HG03439 (cell line): ENCODE results near the gene RTN1.

Experiments used
- ATAC-seq: cut with Tn5 transposase; IDR thresholded peaks from one replicate; pipeline ENCODE4 v1.9.1; 2021; ENCODE audit warnings: mild to moderate bottlenecking, moderate library complexity; ENCODE audit not compliant: unreplicated experiment

RTN1 gene

DNA sequence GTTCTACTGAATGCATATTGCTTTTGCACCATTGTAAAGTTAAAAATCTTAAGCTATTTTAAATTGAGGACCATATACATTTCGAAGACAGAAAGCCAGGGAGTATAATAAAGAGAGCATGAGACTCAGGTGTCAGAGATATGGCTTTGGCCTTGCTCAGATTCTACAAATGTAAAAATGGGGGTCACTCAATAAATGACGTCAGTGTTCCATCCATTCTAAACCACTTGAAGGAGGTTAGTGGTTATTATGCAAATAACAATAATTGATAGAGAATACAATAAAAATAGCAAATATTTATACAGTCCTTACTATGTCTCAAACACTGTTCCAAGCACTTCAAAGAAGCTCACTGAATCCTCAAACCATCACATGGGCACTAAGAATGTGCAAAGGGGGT, 20.1 kb downstream of the RTN1 start:
- no peak for ATAC-seq

DNA sequence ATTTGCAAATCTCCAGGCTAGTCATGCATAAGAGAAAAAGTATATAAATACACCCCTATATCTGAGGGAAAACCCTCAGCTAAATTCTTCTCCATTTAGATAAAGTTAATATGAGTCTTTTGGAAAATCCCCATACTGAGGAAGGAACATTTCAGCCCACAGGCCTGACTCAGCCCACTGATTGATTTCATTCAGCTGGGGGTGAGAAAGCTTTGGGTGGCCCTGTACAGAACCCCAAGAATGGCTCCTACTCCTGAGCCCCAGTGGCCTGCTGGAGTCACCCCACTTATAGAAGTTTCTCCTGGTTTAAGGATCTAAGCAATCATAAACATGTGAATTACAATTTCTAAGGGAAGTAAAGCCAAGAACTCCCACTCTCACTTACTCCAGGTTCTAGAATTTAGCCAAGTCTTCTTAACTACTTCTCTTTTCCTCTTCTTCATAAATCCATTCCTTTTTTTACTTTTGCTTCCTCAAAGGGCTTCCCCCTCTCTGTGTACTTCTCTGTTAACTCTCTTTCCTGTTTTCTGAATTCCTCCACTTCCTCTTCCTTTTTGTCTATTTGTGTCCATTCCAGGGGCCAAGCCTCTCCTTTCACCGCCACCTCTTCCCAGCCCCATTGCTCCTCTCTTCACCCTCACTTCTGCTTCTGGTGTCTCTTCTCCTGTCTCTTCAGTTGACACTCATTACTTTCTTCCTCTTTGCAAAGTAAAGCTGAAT, 21.0 kb downstream of the RTN1 start:
- no peak for ATAC-seq

DNA sequence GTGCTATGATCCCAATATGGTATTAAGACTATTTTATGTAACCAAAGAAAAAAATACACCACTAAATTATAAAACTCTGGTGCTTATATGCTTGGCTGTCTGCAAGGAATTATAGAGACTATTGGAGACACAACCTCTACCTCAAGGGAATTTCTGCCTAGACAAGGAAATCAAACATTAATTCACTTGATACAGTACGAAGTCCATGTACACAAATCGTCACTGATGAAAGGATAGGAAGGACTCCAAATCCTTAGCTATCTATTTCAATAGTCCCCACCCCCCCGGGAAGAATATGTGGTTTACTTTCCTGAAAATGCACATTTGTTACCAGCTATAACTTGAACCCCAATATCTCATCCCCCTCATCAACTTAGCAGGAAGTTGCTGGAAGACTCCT, 21.9 kb downstream of the RTN1 start:
- no peak for ATAC-seq

DNA sequence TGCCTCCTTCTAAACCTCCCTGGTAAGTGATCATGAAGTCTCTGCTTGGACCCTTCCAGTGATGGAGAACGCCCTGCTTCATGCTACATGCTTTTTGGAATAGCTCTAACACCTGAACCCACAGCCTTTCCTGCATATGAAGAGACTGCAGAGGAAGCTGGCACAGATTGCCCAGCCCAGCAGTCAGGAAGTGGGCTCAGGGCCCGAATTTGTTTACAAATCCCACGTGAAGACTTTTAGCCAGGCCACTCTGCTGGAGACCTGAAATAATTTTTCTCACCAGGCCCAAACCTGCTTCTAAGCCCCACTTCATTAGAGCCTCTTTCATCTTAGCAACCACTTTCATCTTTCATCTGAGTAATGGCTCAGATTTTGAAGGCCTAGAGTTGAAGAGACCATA, 22.9 kb downstream of the RTN1 start:
- no peak for ATAC-seq

DNA sequence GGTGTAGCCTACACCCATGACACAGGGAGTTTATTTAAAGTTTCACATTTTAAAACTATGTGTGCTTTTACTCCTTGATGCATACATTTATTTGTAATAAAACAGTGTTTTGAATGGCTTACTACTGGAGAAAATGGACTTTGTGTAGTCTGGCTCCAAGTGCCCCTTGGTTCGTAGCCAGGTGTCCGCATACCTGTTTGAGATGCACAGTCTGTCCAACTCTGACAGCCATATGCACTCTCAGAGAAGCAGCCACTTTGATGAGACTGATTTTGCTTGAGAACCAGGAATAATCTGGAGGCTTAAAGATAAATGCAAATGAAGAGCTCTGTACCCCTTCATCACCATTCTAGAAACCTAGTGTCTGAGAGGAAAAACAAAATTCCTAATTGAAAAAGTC, 24.0 kb downstream of the RTN1 start:
- no peak for ATAC-seq

DNA sequence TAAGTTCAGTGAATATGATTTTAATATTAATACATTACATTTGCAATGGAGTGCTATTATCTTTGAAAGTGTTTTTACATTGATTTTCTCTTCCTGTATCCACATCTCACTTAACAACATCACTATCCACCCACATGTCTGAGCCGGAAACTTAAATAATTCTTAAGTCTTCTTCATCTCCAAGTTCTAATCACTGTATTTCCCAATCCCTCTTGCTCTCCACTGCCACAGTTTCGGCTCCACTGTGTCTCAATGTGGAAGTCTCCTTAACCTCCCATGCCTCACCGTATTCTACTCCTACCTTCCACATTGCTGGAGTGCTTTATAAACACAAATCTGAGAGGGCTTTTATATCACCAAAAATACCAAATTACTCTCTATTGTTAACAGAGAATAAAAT, 25.3 kb downstream of the RTN1 start:
- no peak for ATAC-seq

DNA sequence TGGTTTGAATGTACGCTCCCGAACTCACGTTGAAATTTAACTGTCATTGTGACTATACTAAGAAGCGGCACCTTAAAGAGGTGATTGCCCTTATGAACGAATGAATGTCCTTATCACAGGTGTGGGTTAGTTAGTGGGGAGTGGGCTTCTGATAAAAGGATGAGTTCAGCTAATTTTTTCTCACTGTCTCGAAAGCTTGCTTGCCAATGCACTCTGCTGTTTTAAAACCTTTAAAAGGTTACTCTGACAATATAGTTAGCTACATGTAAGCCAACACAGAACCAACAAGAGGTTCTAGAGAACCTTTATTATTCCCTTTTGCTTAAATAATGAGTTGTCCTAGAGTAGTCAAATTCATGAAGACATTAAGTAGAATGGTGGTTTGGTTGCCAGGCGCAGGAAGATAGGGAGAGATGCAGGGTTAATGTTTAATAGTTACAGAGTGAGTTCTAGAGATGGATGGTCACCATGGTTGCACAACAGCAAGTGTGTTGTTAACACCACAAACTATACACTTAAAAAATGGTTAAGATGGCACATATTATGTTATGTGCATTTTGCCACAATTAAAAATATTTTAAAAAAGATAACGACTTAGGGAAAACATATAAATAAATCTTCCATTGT, 26.3 kb downstream of the RTN1 start:
- ATAC-seq, result no peak

DNA sequence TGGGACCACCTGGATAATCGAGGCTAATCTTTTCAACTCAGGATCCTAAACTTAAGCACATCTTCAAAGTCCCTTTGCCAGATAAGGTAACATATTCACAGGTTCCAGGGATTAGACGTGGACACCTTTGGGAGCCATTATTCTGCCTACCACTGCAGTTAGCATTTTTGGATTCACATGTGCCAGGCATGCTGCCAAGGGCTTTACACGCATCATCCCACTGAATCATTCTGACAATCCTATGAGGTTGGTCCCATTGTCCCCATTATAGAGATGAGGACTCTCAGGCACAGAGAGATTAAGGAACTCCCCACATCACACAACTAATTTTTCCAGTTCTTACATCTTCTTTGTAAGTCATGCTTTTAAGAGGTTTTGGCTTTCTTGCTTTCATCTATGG, 34.5 kb downstream of the RTN1 start:
- no peak for ATAC-seq

DNA sequence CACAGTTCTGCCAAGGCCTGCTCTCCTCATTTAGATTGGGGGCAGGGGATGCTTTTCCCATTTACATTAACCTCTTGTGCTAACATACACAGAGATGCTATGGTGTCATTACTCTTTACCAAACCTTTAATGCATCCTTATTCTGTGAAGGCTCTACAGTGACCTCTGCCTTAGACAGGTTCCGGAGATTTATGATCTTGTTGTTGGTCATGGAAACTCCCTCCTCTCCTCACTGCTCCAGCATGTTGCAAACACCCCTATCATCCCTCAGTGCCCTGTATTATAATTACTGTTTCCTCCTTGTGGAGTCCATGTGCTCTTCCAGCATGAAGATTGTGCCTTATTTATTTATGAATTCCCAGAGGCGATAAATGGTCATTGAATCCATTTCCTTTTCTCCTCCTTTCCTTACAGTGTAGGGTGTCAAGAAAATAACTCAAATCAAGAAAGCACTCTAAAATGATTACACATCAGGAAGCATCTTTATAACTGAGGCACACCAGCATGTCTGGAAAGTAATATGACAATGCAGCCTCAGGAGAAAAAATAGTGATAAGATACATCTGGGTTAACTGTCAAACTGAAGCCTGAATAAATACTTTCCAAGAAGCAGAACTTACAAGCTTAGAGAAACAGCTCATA, 37.8 kb downstream of the RTN1 start:
- ATAC-seq, result no peak

DNA sequence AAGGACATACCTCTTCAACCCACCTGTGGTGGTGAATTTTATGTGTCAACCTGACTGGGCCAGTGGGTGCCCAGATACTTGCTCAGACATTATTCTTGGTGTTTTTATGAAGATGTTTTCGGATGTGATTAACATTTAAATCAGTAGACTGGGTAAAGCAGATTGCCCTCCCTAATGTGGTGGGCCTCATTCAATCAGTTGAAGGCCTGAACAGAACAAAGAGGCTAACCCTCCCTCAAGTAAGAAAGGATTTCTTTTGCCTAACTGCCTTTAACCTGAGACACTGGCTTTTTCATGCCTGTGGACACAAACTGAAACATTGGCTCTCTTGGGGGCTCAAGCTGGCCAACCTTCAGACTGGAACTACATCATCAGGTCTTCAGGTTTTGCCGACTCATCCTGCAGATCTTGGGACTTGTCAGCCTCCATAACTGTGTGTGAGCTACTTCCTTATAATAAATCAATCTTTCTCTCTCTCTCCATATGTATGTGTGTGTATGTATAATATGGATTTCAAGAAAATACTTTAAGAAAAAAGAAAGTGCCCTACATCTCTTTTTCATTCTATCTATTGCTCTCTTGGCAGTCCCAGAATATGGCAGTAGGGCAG, 39.4 kb downstream of the RTN1 start:
- ATAC-seq, result no peak

DNA sequence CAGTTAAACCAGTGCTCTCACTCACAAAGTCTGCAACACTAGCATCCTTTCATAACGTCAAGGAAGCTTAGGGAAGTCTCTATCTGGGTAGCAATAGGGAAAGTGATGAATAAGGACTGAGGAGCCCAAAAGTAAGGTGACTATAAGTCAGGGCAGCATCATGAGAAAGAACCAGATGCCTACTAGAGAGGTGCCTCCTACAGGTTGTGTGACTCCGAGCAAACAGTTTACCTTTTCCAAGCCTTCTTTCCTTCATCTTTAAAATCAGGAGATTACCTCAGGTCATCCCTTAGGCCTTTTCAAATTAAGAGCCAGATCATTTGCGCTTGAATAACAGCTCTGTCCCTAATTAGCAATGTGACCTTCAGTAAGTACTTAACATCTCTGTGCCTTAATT, 40.2 kb downstream of the RTN1 start:
- ATAC-seq, result no peak

DNA sequence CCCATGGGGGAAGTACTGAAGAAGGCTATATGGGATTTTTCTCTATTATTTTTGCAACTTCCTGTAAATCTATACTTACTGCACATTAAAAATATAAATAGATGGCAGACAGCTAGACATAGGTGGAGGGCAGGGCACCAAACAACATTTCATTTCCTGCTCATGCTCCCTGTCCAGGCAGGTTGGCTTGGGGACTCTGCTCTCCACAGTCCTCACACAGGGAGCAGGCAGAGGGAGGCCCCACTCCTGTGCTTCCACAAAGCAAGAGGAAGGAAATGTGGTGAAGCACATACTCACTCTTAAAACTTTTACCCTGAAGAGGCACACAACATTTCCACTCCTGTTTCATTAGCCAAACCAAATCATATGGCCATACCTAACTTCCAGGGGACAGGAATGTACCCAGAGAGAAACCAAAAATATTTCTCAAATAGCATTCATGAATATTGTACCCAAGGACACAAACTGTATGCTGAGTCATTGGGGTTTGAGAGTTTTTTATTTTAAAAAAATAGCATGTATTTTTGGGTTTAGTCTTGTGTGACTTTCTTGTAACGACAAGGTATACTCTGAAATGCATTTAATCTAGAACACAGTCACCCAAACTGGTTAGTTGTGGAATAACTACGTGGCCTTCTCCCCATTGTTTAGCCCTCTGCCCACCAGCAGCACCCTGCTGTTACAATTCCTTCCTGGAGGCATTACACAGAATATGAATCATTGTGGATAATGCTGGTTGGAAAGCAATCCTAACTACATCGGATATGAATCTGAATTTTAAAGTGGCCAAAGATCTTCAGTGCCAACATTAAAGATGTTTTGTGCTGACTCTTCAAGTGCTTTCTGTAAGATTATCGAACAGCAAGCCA, 40.9 kb downstream of the RTN1 start:
- ATAC-seq, result no peak

DNA sequence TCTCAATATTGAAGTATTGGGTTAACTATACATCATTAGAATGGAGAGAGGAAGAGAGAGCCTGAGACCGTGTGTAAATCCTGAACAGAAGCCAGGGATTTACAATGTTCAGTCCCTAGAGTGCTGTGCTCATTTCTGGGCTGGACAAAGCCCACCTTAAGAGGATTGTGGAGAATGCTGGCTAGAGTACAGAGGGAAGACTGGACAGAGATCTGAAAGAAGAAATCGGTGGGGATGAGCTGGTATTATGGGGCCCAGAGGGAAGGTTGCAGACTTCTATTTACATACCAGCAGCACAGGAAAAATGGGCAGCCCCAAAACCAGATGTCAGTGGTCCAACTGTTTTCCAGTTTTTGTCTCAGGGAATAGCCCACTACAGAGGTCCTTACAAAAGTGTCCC, 42.3 kb downstream of the RTN1 start:
- no peak for ATAC-seq

DNA sequence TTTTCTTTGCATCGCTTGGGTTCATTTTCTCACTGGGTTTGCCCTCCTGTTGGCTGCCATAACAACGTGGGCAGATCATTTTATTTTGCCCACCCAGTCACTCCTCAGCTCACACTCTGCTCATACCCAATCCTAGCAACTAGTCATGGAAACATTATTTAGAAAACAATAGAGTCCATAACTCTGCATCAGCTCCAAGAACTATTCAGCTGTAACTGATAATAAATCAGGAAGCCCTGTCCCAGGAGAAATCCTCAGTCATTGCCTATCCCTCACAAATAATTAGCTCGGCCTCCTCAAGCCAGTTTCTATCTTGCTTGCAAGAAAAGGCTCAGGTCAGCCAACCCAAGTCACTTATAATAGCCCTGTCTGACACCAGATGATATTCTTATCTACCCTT, 43.2 kb downstream of the RTN1 start:
- no peak for ATAC-seq

DNA sequence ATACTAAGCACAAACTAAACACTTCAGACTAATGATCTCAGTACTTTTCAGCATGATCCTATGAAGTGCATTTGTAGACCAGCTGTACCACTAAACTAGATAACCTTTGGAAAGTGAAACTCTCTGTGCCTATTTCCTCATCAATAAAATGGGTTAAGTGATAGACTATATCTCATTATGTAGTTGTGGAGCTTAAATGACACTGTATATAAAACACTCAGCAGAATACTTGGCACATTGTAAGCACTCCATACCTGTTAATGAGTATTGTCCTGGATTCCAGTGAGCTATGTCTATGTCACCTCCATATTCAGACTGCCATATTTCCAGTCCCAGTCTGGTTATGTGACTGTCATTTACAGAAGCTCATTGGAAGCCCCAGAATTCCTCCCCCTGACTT, 44.4 kb downstream of the RTN1 start:
- ATAC-seq, result no peak

DNA sequence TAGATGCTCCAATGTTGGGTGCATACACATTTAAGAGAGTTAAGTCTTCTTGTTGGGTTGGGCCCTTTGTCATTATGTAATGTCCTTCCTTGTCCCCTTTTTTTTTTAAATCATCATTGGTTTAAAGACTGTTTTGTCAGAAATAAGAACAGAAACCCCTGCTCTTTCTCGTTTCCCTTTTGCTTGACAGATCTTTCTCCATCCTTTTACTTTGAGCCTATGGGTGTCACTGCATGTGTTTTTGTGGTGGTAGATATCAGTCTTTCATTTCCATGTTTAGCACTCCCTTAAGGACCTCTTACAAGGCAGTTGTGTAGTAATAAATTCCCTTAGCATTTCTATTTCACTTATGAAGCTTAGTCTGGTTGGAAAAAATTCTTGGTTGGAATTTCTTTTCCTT, 47.4 kb downstream of the RTN1 start:
- no peak for ATAC-seq

DNA sequence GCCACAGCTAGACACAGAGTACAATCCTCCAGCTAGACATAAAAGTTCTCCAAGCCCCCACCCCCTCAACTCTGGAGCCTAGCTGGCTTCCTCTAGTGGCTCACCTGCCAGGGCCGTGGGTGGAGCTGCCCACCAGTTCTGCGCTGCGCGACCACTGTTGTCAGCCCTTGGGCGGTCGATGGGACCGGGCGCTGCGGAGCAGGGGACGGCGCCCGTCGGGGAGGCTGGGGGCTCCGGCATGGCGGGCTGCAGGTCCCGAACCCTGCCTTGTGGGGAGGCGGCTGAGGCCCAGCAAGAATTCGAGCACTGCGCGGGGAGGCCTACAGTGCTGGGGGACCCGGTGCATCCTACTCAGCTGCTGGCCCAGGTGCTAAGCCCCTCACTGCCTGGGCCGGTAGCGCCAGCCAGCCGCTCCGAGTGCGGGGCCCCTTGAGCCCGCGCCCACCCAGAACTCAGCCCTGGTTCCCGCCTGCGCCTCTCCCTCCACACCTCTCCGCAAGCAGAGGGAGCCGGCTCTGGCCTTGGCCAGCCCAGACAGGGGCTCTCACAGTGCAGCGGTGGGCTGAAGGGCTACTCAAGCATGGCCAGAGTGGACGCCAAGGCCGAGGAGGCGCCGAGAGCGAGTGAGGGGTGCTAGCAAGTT, 51.0 kb downstream of the RTN1 start:
- no peak for ATAC-seq

DNA sequence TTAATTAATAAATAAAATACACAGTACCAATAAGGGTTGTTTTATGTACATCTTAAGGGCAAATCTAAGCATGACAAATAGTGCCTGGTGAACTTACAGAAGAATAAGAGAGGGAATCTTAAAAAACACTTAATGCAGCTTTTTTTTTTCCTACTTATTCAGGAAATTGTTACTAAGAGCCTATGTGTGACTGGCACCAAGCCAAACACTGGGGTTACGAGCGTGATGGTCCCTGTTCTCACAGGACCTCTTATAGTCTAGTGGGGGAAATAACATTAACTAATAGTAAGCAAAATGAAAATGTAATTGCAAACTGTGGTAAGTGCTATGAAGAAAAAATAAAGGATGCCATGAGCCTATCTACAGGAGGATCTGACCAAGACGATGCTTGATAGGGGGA, 53.6 kb downstream of the RTN1 start:
- ATAC-seq, result no peak

DNA sequence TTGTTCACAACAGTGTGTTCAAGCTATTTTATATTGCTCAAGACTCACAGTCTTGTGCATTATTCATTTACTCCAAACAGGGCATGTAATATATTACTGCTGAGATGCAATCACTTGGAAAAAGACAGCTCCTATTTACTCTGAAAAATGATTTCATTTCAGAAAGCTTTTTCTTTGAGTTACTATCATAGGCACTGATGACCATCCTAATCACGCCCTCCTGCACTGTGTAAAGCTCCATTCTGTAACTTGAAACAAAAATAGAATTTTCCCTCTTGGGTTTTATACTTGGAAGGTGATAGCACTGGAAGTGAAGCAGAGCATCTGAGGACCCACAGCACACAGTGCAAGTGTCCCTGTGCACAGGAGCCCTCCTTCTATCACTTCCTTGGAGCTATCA, 55.6 kb downstream of the RTN1 start:
- no peak for ATAC-seq

DNA sequence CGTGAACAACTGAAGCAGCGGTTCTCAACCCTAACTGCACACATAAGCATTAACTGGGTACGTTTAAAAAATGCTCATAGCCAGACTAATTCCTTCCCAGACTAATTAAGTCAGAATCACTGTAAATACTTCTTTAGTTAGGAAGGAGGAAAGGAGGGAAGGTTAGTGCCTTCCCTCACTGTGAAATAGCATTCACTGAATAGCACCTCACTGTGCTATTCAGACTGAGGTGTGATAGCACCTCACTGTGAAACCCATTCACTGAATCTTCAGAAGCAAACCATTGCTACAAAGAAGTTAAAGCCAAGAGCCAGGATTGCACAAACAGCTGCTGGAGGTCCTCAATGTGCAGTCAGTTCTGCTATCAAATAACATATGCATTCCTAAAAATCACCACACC, 58.8 kb downstream of the RTN1 start:
- ATAC-seq, result no peak

DNA sequence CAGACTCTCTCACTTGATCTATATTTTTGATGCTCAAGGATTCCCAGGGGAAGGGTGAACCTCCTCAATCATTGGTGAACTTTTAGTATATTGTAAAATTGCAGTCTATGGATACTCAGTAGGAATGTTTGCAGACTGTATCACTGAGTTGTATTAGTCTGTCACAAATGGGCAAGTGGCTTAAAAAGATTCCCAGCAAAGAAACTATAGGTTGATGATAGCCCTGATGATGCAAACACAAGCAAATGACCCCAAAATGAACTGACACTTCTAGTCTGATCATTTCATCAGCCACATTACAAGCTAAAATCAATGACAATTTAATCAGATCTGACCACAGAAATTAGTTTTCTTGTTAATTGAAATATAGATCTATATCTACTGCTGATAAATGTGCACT, 59.5 kb downstream of the RTN1 start:
- ATAC-seq, result no peak
